ENCODE results near the gene FIS1.

The FIS1 gene

DNA sequence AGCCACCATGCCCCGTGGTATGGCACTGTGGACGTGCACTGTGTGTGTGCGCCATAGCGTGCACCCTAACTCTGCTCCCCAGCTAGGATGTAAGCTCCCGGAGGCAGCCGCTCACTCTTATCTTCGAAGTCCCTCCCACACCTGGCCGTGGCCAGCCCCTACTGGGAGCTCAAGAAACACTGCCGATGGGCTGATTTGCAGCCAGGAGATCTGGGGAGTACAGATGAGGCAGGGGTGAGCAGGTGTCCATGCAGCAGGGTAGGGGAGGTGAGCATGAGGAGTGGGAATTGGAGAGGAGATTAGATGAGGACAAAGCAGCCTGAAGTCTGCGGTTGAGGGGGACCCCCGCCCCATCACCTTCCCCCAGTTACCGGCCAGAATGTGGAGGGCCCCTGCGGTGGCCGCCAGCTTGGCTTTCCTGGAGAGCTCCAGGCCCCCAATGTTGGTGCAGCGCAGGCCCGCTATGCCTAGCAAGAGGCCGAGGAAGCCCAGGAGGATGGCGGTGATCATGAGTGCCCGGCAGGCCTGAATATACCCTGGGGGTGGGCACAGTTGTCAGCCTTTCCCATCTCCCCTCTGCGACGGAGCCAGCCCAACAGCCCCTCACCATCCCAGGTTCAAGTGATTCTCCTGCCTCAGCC, 10.9 kb downstream of the FIS1 start:
- DNase-seq (ENCODE audit: low spot score) = no peak
- no peaks in the 10 kb centered on the region for H3K27me3 Mint-ChIP-seq (ENCODE audit: low read depth)
- H3K27ac Mint-ChIP-seq = no peak overlapping the region
- peaks cover 3% of the 10 kb centered on the region for H3K4me1 Mint-ChIP-seq (ENCODE audit: low read depth)
- peaks cover 11% of the 10 kb centered on the region for H3K36me3 Mint-ChIP-seq (ENCODE audit: low read depth)
- H3K9me3 Mint-ChIP-seq = no peaks in the 10 kb centered on the region
- no peak overlapping the region for H3K4me3 Mint-ChIP-seq

DNA sequence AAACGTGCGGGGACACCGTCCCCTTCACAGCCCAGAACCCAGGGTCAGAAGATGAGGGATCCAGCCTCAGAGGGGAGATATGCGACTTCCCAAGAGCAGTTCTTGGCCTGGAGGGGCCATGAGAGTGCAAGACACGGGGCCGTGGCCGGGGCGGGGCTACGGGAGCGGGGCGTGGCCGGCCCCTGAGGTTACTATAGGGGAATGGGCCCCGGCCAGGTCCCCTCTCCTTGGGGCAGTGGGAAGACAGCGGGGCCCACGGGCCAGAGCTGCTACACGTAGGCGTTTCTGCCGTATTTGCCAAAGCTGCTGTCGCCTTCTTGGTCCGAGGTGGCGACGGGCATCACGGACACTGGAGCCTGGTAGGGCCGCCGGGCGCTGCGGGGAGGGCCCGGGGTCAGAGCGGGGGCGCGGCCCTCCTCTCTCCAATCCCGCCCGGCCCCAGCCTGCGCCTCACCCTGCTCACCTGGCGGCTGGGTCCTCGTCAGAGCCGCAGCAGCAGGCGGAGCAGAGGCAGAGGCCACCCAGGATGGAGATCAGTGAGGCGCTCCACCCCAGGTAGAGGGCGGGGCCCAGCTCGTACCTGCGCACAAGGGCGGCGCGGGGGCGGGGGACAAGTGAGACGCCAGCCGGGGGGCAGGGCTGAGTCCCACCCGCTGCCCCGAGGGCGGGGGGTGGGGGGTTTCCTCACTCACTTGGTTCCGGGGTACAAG, 12.6 kb downstream of the FIS1 start:
- DNase-seq (ENCODE audit: low spot score) = no peak

DNA sequence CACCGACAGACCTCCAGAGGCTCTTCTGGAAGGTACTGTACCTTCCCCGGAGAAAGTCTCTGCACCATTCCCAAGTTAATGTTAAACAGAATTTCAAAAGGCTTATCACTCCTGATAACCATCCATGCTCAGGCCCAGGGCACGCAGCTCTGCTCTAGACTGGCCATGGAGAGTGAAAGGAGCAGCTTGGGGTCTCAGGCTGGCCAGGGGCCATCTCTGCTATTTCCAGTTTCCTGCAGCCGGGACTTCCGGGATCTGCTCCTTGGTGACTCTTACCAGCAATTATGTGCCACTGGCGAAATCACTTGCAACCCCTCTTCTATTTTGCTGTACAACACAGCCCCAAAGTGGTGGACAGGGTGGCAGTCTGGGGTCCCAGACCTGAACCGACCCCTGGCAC, 13.2 kb downstream of the FIS1 start:
- Mint-ChIP-seq H3K27me3 (ENCODE audit: low read depth) (no peaks in the 10 kb centered on the region), H3K4me3 (no peak overlapping the region), H3K9me3 (no peaks in the 10 kb centered on the region), H3K27ac (no peak overlapping the region), H3K4me1 (ENCODE audit: low read depth) (peaks cover 3% of the 10 kb centered on the region), H3K36me3 (ENCODE audit: low read depth) (peaks cover 9% of the 10 kb centered on the region)
- no peak for DNase-seq (ENCODE audit: low spot score)

More for the DNA sequence above, 12.6 kb downstream of the FIS1 start:
- Mint-ChIP-seq H3K9me3 (no peaks in the 10 kb centered on the region), H3K27me3 (ENCODE audit: low read depth) (no peaks in the 10 kb centered on the region), H3K4me3 (no peak overlapping the region), H3K27ac (no peak overlapping the region), H3K4me1 (ENCODE audit: low read depth) (peaks cover 3% of the 10 kb centered on the region), H3K36me3 (ENCODE audit: low read depth) (peaks cover 9% of the 10 kb centered on the region)

DNA sequence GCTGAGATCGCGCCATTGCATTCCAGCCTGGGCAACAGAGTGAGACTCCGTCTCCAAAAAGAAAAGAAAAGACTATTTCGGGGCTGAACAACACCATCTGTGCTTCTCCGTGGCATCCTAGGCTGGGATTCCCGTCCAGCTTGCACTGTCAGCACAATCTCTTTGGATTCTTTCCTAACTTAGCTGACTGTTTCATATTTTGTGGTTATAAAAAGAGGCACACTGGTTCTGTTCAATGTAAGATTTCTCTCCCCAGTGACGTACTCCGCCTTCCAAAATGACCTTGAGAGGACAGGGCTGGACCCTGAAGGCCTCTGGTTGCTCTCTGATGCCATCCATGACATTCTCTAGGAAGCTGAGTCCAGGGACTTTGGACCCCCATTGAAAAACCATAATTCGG, 18.2 kb downstream of the FIS1 start:
- Mint-ChIP-seq H3K4me1 (ENCODE audit: low read depth) (peaks cover 6% of the 10 kb centered on the region), H3K27me3 (ENCODE audit: low read depth) (no peaks in the 10 kb centered on the region), H3K4me3 (no peak overlapping the region), H3K27ac (no peak overlapping the region), H3K9me3 (no peaks in the 10 kb centered on the region), H3K36me3 (ENCODE audit: low read depth) (peaks cover 32% of the 10 kb centered on the region)
- no peak for DNase-seq (ENCODE audit: low spot score)

DNA sequence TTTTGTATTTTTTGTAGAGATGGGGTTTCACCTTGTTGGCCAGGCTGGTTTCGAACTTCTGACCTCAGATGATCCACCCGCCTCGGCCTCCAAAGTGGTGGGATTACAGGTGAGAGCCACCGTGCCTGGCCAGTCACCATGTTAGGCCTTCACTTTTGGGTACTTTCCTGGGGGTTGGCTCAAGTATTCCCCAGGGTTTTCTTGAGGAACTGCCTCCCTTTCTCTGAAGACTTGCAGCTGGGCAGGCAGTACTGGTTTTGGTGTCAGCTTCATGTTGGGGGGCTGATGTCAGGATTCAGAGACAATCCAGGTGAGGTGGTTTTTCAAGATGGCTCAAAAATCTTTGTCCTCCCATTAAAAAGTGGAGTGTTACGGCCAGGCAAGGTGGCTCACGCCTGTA, 19.2 kb downstream of the FIS1 start:
- H3K36me3 Mint-ChIP-seq (ENCODE audit: low read depth) = peaks cover 33% of the 10 kb centered on the region
- DNase-seq (ENCODE audit: low spot score) = no peak

DNA sequence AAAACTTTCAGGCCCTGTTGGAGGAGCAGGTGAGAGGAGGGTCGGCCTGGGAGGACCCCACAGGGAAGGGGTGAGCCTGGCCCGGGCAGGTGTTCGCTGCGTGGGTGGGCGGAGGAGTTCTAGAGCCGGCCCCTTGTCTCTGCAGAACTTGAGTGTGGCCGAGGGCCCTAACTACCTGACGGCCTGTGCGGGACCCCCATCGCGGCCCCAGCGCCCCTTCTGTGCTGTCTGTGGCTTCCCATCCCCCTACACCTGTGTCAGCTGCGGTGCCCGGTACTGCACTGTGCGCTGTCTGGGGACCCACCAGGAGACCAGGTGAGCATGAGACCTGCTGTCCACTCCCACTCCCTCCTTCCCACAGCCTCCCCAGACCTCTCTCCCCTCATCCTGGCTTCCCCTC, 21.4 kb downstream of the FIS1 start:
- H3K4me3 Mint-ChIP-seq = no peak overlapping the region
- peaks cover 14% of the 10 kb centered on the region for H3K4me1 Mint-ChIP-seq (ENCODE audit: low read depth)
- H3K27me3 Mint-ChIP-seq (ENCODE audit: low read depth) = no peaks in the 10 kb centered on the region
- no peaks in the 10 kb centered on the region for H3K9me3 Mint-ChIP-seq
- H3K36me3 Mint-ChIP-seq (ENCODE audit: low read depth) = peaks cover 29% of the 10 kb centered on the region
- H3K27ac Mint-ChIP-seq = no peak overlapping the region
- DNase-seq (ENCODE audit: low spot score) = no peak

More for the DNA sequence above, 19.2 kb downstream of the FIS1 start:
- no peaks in the 10 kb centered on the region for H3K9me3 Mint-ChIP-seq
- no peak overlapping the region for H3K4me3 Mint-ChIP-seq
- peaks cover 8% of the 10 kb centered on the region for H3K4me1 Mint-ChIP-seq (ENCODE audit: low read depth)
- H3K27me3 Mint-ChIP-seq (ENCODE audit: low read depth) = no peaks in the 10 kb centered on the region
- H3K27ac Mint-ChIP-seq = no peak overlapping the region

DNA sequence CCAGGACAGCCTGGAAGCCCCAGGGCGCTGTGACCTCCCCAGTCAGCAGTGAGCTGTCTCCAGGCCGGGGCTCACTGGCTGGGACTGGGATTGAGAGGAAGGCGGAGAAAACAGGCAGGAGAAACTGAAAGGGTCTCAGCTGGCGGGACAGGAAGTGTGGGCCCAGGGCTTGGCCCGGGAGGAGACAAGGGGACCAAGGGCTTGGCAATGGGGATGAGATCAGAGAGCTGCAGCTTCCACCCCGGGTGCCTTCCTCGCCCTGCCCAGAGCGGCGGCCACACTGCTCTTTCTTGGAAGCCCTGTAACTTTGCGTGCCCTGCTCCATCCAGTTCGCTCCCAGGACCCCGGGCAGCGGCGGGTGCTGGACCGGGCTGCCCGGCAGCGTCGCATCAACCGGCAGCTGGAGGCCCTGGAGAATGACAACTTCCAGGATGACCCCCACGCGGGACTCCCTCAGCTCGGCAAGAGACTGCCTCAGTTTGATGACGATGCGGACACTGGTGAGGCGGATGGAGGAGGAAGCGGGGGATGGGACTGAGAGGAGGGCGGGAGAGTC, 22.5 kb downstream of the FIS1 start:
- no peak overlapping the region for H3K27ac Mint-ChIP-seq
- no peaks in the 10 kb centered on the region for H3K27me3 Mint-ChIP-seq (ENCODE audit: low read depth)
- H3K36me3 Mint-ChIP-seq (ENCODE audit: low read depth) = peaks cover 28% of the 10 kb centered on the region
- no peak for DNase-seq (ENCODE audit: low spot score)
- peaks cover 15% of the 10 kb centered on the region for H3K4me1 Mint-ChIP-seq (ENCODE audit: low read depth)
- no peaks in the 10 kb centered on the region for H3K9me3 Mint-ChIP-seq
- no peak overlapping the region for H3K4me3 Mint-ChIP-seq

DNA sequence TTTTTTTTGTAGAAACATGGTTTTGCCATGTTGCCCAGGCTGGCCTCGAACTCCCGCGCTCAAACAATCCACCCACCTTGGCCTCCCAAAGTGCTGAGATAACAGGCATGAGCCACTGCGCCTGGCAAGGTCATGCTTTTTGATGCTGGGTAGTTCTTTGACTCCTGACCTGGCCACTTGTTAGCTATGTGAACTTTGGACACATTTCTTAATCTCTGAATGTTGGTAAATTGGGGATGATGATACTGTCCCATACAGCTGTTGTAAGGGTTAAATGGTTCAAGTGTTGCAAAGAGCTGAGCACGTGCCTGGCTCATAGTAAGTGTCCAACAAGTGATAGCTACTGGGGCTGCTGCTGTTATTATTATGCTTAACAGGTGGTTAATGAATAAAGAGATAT, 24.6 kb downstream of the FIS1 start:
- H3K4me1 Mint-ChIP-seq (ENCODE audit: low read depth) = peaks cover 23% of the 10 kb centered on the region

DNA sequence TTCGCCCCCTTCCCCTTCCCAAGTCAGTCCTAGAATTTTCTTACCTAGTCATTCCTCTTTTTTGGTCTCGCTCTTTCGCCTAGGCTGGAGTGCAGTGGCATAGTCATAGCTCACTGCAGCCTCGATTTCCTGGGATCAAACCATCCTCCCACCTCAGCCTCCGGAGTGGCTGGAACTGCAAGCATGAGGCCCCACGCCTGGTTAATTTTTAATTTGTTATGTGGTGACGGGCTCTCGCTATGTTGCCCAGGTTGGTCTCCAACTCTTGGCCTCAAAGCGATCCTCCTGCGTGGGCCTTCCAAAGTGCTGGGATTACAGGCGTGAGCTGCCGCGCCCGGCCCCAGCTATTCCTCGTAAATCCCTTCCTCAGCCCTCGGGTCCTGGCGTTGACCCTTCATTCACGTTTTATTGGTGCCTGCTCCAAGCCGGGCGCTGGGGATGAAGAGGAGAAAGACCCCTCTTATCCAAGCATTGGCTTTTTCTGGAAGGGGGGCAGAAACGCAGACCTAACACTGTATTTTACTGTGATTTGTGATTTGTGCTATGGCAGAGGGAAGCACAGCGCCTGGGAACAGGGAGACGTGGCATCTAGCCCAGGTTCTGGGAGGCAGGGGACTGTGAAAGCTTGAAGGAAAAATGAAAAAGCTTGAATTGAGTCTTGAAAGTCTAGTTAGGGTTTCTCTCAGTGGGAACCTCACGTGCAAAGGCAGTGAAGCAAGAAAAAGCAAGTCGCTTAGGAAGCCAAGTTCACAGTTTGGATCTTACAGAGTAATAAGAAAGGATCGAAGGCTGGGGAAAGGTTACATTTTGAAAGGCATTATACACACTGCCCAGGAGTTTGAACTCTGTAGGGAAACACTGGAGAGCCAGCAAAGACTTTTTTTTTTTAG, 26.4 kb downstream of the FIS1 start:
- peaks cover 23% of the 10 kb centered on the region for H3K4me1 Mint-ChIP-seq (ENCODE audit: low read depth)
- H3K27ac Mint-ChIP-seq = peak overlapping the region; percentile 84
- DNase-seq (ENCODE audit: low spot score) = no peak
- peak overlapping the region; percentile 91 for H3K4me3 Mint-ChIP-seq
- H3K27me3 Mint-ChIP-seq (ENCODE audit: low read depth) = no peaks in the 10 kb centered on the region
- peaks cover 35% of the 10 kb centered on the region for H3K36me3 Mint-ChIP-seq (ENCODE audit: low read depth)
- no peaks in the 10 kb centered on the region for H3K9me3 Mint-ChIP-seq

More for the DNA sequence above, 24.6 kb downstream of the FIS1 start:
- H3K9me3 Mint-ChIP-seq = no peaks in the 10 kb centered on the region
- peaks cover 41% of the 10 kb centered on the region for H3K36me3 Mint-ChIP-seq (ENCODE audit: low read depth)
- no peaks in the 10 kb centered on the region for H3K27me3 Mint-ChIP-seq (ENCODE audit: low read depth)
- no peak overlapping the region for H3K27ac Mint-ChIP-seq
- no peak for DNase-seq (ENCODE audit: low spot score)
- H3K4me3 Mint-ChIP-seq = peak overlapping the region; percentile 24

DNA sequence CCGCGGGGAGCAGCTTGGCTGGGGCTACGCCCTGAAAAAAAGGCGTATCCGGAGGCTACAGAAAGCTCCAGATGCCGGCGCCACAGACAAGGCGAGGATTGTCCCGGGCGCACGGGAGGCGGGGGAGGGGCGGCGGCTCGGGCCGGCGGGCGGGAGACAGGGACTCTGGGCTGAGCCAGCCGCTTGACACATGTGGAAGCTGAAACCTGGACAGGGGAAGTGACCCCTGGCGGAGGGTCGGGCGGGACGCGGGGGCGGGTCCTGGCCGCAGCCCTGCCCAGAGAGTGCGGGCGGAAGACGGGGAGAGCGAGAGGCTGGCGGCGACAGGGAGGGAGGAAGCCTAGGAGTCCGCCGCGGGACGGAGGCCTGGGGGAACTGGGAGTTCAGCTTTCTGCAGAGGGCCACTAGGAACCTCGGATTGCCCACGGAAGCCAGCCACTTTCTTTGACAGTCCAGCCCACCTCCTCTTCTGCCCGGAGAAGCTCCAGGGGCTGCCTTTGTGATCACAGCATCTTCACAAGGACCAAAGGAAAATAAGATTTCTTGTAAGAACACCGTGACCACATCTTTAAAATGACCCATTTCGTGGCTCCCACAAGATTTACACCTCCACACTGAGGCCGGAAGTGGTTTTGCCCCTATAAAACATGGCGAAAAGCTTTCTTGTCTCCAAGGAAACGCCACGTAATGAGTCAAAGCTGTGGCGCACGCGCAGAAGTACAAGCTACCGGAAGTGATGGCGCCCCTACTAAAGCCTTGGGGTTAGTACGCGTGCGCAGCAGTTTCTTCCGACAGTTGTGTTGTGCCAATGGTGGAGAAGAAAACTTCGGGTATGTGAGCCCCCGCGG, 27.3 kb downstream of the FIS1 start, which contains the start of the genes PLOD3 and ZNHIT1:
PLOD3 (minus strand) TSS at position 194 of the 848 bp plus-strand sequence. CDS start 307 bp downstream, outside the sequence.
ZNHIT1 (plus strand) TSS at position 778 of the 848 bp plus-strand sequence; CDS start at position 809, 31 bp downstream.
- peak within 1 kb of the TSS; percentile 91 for H3K4me3 Mint-ChIP-seq
- H3K36me3 Mint-ChIP-seq (ENCODE audit: low read depth) = peaks cover 33% of the 10 kb centered on the region
- peaks cover 23% of the 10 kb centered on the region for H3K4me1 Mint-ChIP-seq (ENCODE audit: low read depth)
- no peaks in the 10 kb centered on the region for H3K27me3 Mint-ChIP-seq (ENCODE audit: low read depth)
- DNase-seq (ENCODE audit: low spot score) = peak; percentile 94
- peak within 1 kb of the TSS; percentile 84 for H3K27ac Mint-ChIP-seq
- no peaks in the 10 kb centered on the region for H3K9me3 Mint-ChIP-seq

DNA sequence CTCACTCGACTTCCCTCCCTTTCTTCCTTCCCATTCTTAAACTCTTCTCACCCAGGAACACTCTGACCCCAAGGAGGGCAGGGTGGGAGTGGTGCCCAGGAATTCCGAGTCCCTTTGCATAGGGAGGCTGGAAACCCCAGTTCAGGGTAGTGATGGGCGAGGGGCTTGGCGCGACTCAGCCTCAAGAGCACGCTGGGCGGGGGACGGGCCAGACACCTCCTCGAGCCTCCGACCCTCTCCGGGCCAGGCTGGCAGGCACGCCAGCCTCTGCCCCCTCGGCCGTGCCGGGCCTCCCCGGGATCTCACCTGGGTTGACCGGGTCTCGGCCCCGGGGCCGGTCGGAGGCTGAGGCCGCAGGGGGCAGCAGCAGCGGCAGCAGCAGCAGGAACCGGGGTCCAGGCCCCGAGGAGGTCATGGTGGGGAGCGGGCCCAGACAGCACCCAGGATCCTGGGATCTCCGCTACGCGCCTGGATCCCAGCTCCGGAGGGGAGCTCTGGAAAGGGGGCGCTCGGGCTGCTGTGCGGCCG, 28.0 kb downstream of the FIS1 start:
- Mint-ChIP-seq H3K4me3 (peak overlapping the region; percentile 91), H3K27me3 (ENCODE audit: low read depth) (no peaks in the 10 kb centered on the region), H3K9me3 (no peaks in the 10 kb centered on the region), H3K27ac (peak overlapping the region; percentile 84), H3K4me1 (ENCODE audit: low read depth) (peaks cover 21% of the 10 kb centered on the region), H3K36me3 (ENCODE audit: low read depth) (peaks cover 29% of the 10 kb centered on the region)
- DNase-seq (ENCODE audit: low spot score) = no peak

DNA sequence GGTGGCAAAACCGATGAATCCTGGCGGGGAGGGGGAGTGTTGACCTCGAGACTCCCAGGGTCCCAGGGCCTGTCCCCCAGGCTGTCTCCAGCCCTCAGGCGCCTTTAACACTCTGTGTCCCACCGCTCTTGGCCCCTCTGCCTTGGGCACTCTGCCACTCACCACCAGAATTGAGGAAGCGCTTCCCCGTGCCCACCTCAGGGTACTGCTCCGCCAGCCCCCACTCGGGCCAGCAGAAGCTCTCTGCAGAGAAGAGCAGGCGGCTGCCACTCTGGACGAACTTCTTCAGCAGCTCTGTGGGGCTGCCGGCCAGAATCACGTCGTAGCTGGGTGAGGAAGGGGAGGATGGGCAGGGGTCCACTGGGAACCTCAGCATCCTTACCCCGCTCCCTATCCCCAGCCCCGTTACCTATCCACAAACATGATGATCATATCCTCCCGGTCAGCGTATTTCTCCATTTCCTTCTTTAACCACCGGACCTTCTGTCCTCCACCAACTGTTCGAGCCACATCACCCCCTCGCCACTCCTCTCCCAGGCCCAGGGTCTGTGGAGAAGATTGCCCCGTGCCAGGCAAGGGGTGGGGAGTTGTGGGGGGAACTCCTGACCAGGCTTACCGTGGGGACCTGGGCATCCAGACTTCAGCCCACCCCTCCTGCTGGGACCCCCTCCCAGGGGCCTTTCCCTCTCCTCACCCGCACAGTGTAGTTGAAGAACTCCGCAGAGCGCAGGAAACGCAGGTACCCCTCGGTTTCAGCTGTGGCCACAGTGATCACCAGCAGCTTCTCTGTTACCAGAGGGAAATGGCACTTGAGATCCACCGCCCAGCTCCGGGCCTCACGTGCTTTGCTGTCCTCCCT, 28.7 kb downstream of the FIS1 start:
- no peaks in the 10 kb centered on the region for H3K9me3 Mint-ChIP-seq
- H3K4me1 Mint-ChIP-seq (ENCODE audit: low read depth) = peaks cover 21% of the 10 kb centered on the region
- peak overlapping the region; percentile 74 for H3K27ac Mint-ChIP-seq
- DNase-seq (ENCODE audit: low spot score) = no peak
- H3K36me3 Mint-ChIP-seq (ENCODE audit: low read depth) = peaks cover 24% of the 10 kb centered on the region
- no peaks in the 10 kb centered on the region for H3K27me3 Mint-ChIP-seq (ENCODE audit: low read depth)
- peak overlapping the region; percentile 91 for H3K4me3 Mint-ChIP-seq

Data from T-helper 2 cell treated with Interferon-gamma antibody and Interleukin-4, amounts not matched to agents 5 μg/mL and 100 μg/mL, for 36 hours (primary cell).